ENCODE data around the gene NDUFS1. TPM values are rescaled to one million over a fixed set of nuclear protein-coding genes. Genes with fewer than 3 reads are reported as not detected.

The NDUFS1 gene
- total and polyA plus RNA-seq, 2 of the 4 experiments (the other 2 are of a cell fraction) = 72.1 to 118 TPM

DNA sequence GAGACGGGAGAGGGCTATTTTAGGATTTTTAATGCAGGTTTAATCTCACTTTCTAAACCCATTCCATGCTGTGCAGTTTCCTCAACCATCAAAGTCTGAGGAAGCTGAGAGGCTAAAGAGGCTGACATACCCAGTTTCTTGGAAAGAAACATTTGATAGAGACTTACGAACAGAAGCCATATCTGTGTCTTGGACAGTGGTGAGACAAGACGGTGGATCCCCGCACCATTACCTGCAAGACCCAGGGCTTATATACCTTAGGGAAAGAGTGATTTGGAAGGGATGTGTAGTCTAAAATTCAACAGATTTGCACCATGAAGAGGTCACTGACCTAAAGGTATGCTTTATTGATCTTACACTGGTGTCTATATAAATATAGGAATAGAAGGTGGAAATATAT lies 13.9 kb upstream of the NDUFS1 start:
- CTCF ChIA-PET = no interaction called here
- Histone ChIP-seq H3K56ac (ENCODE audit: extremely low read depth, insufficient read depth, low read length) (no peak overlapping the region), H2AFZ (replicated peaks; ENCODE audit: low read length, poor library complexity) (no peak overlapping the region), H3K27me3 (ENCODE audit: control insufficient read depth, insufficient read depth, low read length) (no peaks in the 10 kb centered on the region), H3K4me1 (ENCODE audit: control insufficient read depth, insufficient read depth, low read length) (no peaks in the 10 kb centered on the region), H3K79me1 (ENCODE audit: low read depth in 1 of 2, low read length in 2 of 2) (no peaks in the 10 kb centered on the region), H3K36me3 (ENCODE audit: control insufficient read depth, insufficient read depth, low read length) (no peaks in the 10 kb centered on the region), H3K9me1 (ENCODE audit: insufficient read depth, low read length) (no peaks in the 10 kb centered on the region), H3K23ac (ENCODE audit: low read depth, low read length) (no peak overlapping the region), H4K5ac (ENCODE audit: low read depth, low read length) (no peak overlapping the region), H2AK5ac (ENCODE audit: low read depth, low read length) (no peak overlapping the region), H3K4ac (ENCODE audit: low read depth, low read length) (no peak overlapping the region), H4K8ac (ENCODE audit: low read depth in 2 of 2, low read length in 2 of 2) (no peak overlapping the region), H3K27ac (ENCODE audit: insufficient read depth, low read length) (no peak overlapping the region), H2BK15ac (ENCODE audit: low read depth, low read length) (no peak overlapping the region), H3K18ac (ENCODE audit: low read depth, low read length) (no peak overlapping the region), H4K20me1 (ENCODE audit: insufficient read depth, low read length) (no peaks in the 10 kb centered on the region), H2BK120ac (ENCODE audit: low read depth, low read length) (no peak overlapping the region), H4K91ac (ENCODE audit: insufficient read depth, low read depth, low read length) (no peak overlapping the region), H3K9me3 (ENCODE audit: control insufficient read depth, insufficient read depth, low read length) (no peaks in the 10 kb centered on the region), H2AK9ac (replicated peaks; ENCODE audit: low read depth, low read length, poor library complexity) (no peak overlapping the region), H2BK20ac (ENCODE audit: low read depth, low read length) (no peak overlapping the region), H3K4me3 (ENCODE audit: insufficient read depth, low read depth, low read length) (no peak overlapping the region), H3K14ac (replicated peaks; ENCODE audit: low read depth, low read length) (no peak overlapping the region), H3K9ac (ENCODE audit: low read depth, low read length) (no peak overlapping the region), H2BK5ac (ENCODE audit: low read depth, low read length, poor library complexity, severe bottlenecking) (no peak overlapping the region), H3K4me2 (ENCODE audit: low read depth, low read length) (no peak overlapping the region)
- TF ChIP-seq, protein P1, sequence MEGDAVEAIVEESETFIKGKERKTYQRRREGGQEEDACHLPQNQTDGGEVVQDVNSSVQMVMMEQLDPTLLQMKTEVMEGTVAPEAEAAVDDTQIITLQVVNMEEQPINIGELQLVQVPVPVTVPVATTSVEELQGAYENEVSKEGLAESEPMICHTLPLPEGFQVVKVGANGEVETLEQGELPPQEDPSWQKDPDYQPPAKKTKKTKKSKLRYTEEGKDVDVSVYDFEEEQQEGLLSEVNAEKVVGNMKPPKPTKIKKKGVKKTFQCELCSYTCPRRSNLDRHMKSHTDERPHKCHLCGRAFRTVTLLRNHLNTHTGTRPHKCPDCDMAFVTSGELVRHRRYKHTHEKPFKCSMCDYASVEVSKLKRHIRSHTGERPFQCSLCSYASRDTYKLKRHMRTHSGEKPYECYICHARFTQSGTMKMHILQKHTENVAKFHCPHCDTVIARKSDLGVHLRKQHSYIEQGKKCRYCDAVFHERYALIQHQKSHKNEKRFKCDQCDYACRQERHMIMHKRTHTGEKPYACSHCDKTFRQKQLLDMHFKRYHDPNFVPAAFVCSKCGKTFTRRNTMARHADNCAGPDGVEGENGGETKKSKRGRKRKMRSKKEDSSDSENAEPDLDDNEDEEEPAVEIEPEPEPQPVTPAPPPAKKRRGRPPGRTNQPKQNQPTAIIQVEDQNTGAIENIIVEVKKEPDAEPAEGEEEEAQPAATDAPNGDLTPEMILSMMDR (conservative IDR thresholded peaks at IDR 0.05; ENCODE audit: low read depth, low read length) = no peak
- TF ChIP-seq NFE2L2 (IDR thresholded peaks at IDR 0.05; ENCODE audit: low read depth, low read length) = no peak
- TF ChIP-seq MAZ (IDR thresholded peaks at IDR 0.05; ENCODE audit: borderline replicate concordance, low read depth, low read length) = no peak
- no peak for TF ChIP-seq FOS (IDR thresholded peaks at IDR 0.05; ENCODE audit: low read depth, low read length)
- TF ChIP-seq POLR2A (IDR thresholded peaks at IDR 0.05; ENCODE audit: low read depth, low read length) = no peak
- no peak for TF ChIP-seq CEBPB (IDR thresholded peaks at IDR 0.05; ENCODE audit: low read depth, low read length)
- TF ChIP-seq RAD21 (IDR thresholded peaks at IDR 0.05; ENCODE audit: low read length) = no peak
- no peak for TF ChIP-seq ELK1 (IDR thresholded peaks at IDR 0.05; ENCODE audit: borderline replicate concordance, low read depth, low read length)
- TF ChIP-seq SMC3 (IDR thresholded peaks at IDR 0.05; ENCODE audit: low read depth, low read length) = no peak
- no peak for TF ChIP-seq MAFK (IDR thresholded peaks at IDR 0.05; ENCODE audit: low read depth, low read length)
- TF ChIP-seq CHD1 (IDR thresholded peaks at IDR 0.05; ENCODE audit: low read depth, low read length) = no peak
- TF ChIP-seq, protein P2, sequence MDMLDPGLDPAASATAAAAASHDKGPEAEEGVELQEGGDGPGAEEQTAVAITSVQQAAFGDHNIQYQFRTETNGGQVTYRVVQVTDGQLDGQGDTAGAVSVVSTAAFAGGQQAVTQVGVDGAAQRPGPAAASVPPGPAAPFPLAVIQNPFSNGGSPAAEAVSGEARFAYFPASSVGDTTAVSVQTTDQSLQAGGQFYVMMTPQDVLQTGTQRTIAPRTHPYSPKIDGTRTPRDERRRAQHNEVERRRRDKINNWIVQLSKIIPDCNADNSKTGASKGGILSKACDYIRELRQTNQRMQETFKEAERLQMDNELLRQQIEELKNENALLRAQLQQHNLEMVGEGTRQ (IDR thresholded peaks at IDR 0.05; ENCODE audit: low read depth, low read length) = no peak
- TF ChIP-seq BHLHE40 (IDR thresholded peaks at IDR 0.05; ENCODE audit: low read depth, low read length) = no peak
- TF ChIP-seq RCOR1 (IDR thresholded peaks at IDR 0.05; ENCODE audit: insufficient replicate concordance, low read length) = no peak
- no peak for TF ChIP-seq MXI1 (IDR thresholded peaks at IDR 0.05; ENCODE audit: borderline replicate concordance, low read depth, low read length)
- no peak for DNase-seq
- POLR2A ChIA-PET (ENCODE audit: unreplicated experiment) = no interaction called here
- in situ Hi-C loops (cut with MboI; ENCODE audit: low sequenced_read_pairs) = no loop called here
- WGBS, 2 experiments (ENCODE audit: extremely low coverage in 2 of 2, insufficient read length in 1 of 2) = 100% methylated on average over 2 of the region's 4 CpGs; no CpG with 5 or more reads in 1 of the 2 experiments
- intact Hi-C loops (cut with micrococcal nuclease) = no loop called here
- dilution Hi-C loops (cut with HindIII; ENCODE audit: low sequenced_read_pairs, unreplicated experiment) = no loop called here
- no TSS peak for BruUV-seq (replicated peaks)
- no peak for ATAC-seq (ENCODE audit: low read depth)

All from IMR-90 (cell line).